GM12878 (cell line): Measurements from ENCODE around the gene GSAP. TPM values are rescaled to one million over a fixed set of nuclear protein-coding genes. Genes with fewer than 3 reads are reported as not detected.
A peak's percentile ranks its signal among the peaks of the same experiment; 100 is the strongest.

Experiments used
- ATAC-seq: fragments of 200-7000 bp; cut with Tn5 transposase; 3 replicates; pipeline ENCODE4 v1.9.1; 2020; ENCODE audit warnings: mild to moderate bottlenecking, moderate library complexity
- BruUV-seq: library from RNA; stranded (reverse); fragments of 400-500 nt; replicated peaks from 2 replicates; lab custom pipeline; 2021; lab: Mats Ljungman, UMichigan
- CTCF ChIA-PET: fragments of 300-600 bp; sonication (Branson Sonifier 250); formaldehyde crosslinking; extraction: SDS; loops from one replicate; lab custom pipeline; 2021; ENCODE audit warnings: inconsistent platforms; lab: Yijun Ruan, JAX
- POLR2A ChIA-PET: fragments of 350-600 bp; formaldehyde crosslinking; extraction: SDS; loops from one replicate; lab custom pipeline; 2021; ENCODE audit warnings: inconsistent platforms; lab: Charles Lee
- RAD21 ChIA-PET: fragments of 300-600 bp; sonication (Branson Sonifier 250); formaldehyde crosslinking; loops from one replicate; lab custom pipeline; 2023; ENCODE audit warnings: antibody characterized with exemption; ENCODE audit not compliant: unreplicated experiment; lab: Charles Lee
- SMC1A ChIA-PET: fragments of 300-600 bp; sonication (Branson Sonifier 250); formaldehyde crosslinking; loops from one replicate; lab custom pipeline; 2023; ENCODE audit not compliant: unreplicated experiment, uncharacterized antibody; lab: Charles Lee
- DNase-seq: peaks from one replicate; pipeline ENCODE4 v3.0.0-alpha.2; 2011; ENCODE audit warnings: low read depth, low spot score
- FAIRE-seq: peaks from 3 replicates; lab custom pipeline; 2011; peaks lifted over from hg19 to GRCh38; lab: Jason Lieb, UNC
- H2AFZ ChIP-seq: 2 replicates; pipeline ENCODE4 v1.6.0; 2011; ENCODE audit warnings: low read depth, low read length, control low read depth; ENCODE audit not compliant: control insufficient read depth
- H3K27ac ChIP-seq: 2 replicates; pipeline ENCODE4 v1.5.1; 2011; ENCODE audit warnings: control low read depth; ENCODE audit not compliant: control insufficient read depth, insufficient read depth
- H3K27me3 ChIP-seq, 2 experiments: replicated peaks in 1 of 2; 2 replicates each; pipeline versions ENCODE4 v1.6.0 to v1.6.1; 2011; ENCODE audit warnings: low read length in 1 of 2; ENCODE audit not compliant: control insufficient read depth in 2 of 2, insufficient read depth in 2 of 2
- H3K36me3 ChIP-seq, 2 experiments: 2 replicates each; pipeline ENCODE4 v1.5.1; 2011; ENCODE audit warnings: low read length in 1 of 2; ENCODE audit not compliant: control insufficient read depth in 2 of 2, insufficient read depth in 2 of 2
- H3K4me1 ChIP-seq: 2 replicates; pipeline ENCODE4 v1.6.1; 2011; ENCODE audit warnings: mild to moderate bottlenecking, low read length, moderate library complexity, mixed read lengths; ENCODE audit not compliant: control insufficient read depth, insufficient read depth
- H3K4me2 ChIP-seq: 2 replicates; pipeline ENCODE4 v1.6.0; 2011; ENCODE audit warnings: control low read depth; ENCODE audit not compliant: control insufficient read depth, insufficient read depth
- H3K4me3 ChIP-seq: fragments of 200-600 bp; sonication (generic); 2 replicates; pipeline ENCODE4 v1.5.1; 2016
- H3K79me2 ChIP-seq: 2 replicates; pipeline ENCODE4 v1.6.0; 2011; ENCODE audit warnings: low read length; ENCODE audit not compliant: control insufficient read depth, insufficient read depth
- H3K9ac ChIP-seq: 2 replicates; pipeline ENCODE4 v1.8.0; 2011; ENCODE audit warnings: low read length, control low read depth, mixed read lengths; ENCODE audit not compliant: control insufficient read depth, insufficient read depth
- H3K9me3 ChIP-seq: replicated peaks from 3 replicates; pipeline ENCODE4 v1.5.1; 2011; ENCODE audit warnings: mild to moderate bottlenecking, low read length; ENCODE audit not compliant: control insufficient read depth, insufficient read depth
- H4K20me1 ChIP-seq: 2 replicates; pipeline ENCODE4 v1.6.0; 2011; ENCODE audit not compliant: control insufficient read depth, insufficient read depth
- CUX1 ChIP-seq: IDR thresholded peaks from 2 replicates; pipeline ENCODE4 v1.6.1; 2012; ENCODE audit warnings: improper control_type of control experiment, low read depth, low read length; ENCODE audit not compliant: insufficient replicate concordance
- EP300 ChIP-seq, 2 experiments: fragments of 150-350 bp in 1 of 2; IDR thresholded peaks; 2 replicates each; pipeline ENCODE4 v1.6.1; 2011 to 2012; ENCODE audit warnings: low read depth in 2 of 2, low read length in 2 of 2, borderline replicate concordance in 1 of 2, improper control_type of control experiment in 1 of 2, inconsistent platforms in 1 of 2; ENCODE audit not compliant: control insufficient read depth in 1 of 2
- HCFC1 ChIP-seq: fragments of 150-350 bp; IDR thresholded peaks from 2 replicates; pipeline ENCODE4 v1.6.1; 2014; ENCODE audit warnings: low read length
- IKZF2 ChIP-seq, 2 experiments: fragments of 450-650 bp; IDR thresholded peaks; 2 replicates each; pipeline ENCODE4 v1.6.1; 2017; ENCODE audit warnings: mild to moderate bottlenecking in 2 of 2, moderate library complexity in 2 of 2
- IRF4 ChIP-seq: IDR thresholded peaks from 2 replicates; pipeline ENCODE4 v1.6.1; 2011; ENCODE audit warnings: low read depth, low read length
- JUNB ChIP-seq: IDR thresholded peaks from 2 replicates; pipeline ENCODE4 v1.6.1; 2016; ENCODE audit warnings: antibody characterized with exemption, mild to moderate bottlenecking
- RBBP5 ChIP-seq: fragments of 200-600 bp; sonication (generic); conservative IDR thresholded peaks from 2 replicates; pipeline ENCODE4 v1.6.1; 2016
- RELA ChIP-seq: fragments of 450-650 bp; IDR thresholded peaks from 2 replicates; pipeline ENCODE4 v1.8.0; 2014; ENCODE audit warnings: borderline replicate concordance; ENCODE audit not compliant: partially characterized antibody
- SIX5 ChIP-seq: IDR thresholded peaks from 2 replicates; pipeline ENCODE4 v1.6.1; 2011; ENCODE audit warnings: mild to moderate bottlenecking, low read depth, low read length, moderate library complexity; ENCODE audit not compliant: severe bottlenecking
- SREBF1 ChIP-seq: IDR thresholded peaks from 2 replicates; pipeline ENCODE4 v1.6.1; 2012; ENCODE audit warnings: mild to moderate bottlenecking, low read length
- TCF12 ChIP-seq: IDR thresholded peaks from 2 replicates; pipeline ENCODE4 v1.6.1; 2011; ENCODE audit warnings: low read depth, mild to moderate bottlenecking, low read length
- WGBS: methylation state at CpG from one replicate; pipeline ENCODE4 v1.1.6; 2016; ENCODE audit warnings: low lambda C conversion rate; ENCODE audit not compliant: insufficient replicate concordance, insufficient coverage; ENCODE audit errors: missing lambda C conversion rate; 5-methylcytosine and 5-hydroxymethylcytosine counted together
- in situ Hi-C: fragments of 300-500 bp; cut with MboI; formaldehyde crosslinking; loops from 9 replicates; pipeline ENCODE4 v1.14.3; 2018; ENCODE audit warnings: mixed read lengths
- intact Hi-C: fragments of 100-400 bp; cut with micrococcal nuclease; formaldehyde crosslinking; loops from one replicate; pipeline ENCODE4 v1.14.2; 2022; ENCODE audit not compliant: unreplicated experiment
- polyA plus RNA-seq, 11 experiments: library from polyadenylated mRNA; depleted of rRNA in 4 of 11; unstranded in 6 of 11; stranded (reverse) in 5 of 11; fragments of >200 nt; fragmentation: Nextera tagmentation in 4 of 11; fragmentation: Illumina TruSeq in 1 of 11; extraction: Ambion mirVana in 4 of 11; extraction: Trizol in 1 of 11; gene quantifications; 1 replicate in 1 of 11; 2 replicates in 10 of 11; pipeline versions ENCODE4 v1.2.1 to v1.2.3, GENCODE V29; 2011 to 2016; ENCODE audit warnings: inconsistent platforms in 2 of 11, missing spikeins in 2 of 11, low read depth in 1 of 11
- total RNA-seq, 4 experiments: library from RNA; depleted of rRNA in 3 of 4; stranded (reverse); fragments of >200 nt in 3 of 4; fragmentation: Illumina TruSeq in 1 of 4; extraction: Trizol in 1 of 4; gene quantifications; 2 replicates each; pipeline versions ENCODE4 v1.2.1 to v1.2.3, GENCODE V29; 2013 to 2021

The GSAP gene
- total and polyA plus RNA-seq, 10 of the 15 experiments (the other 5 are each of a cell fraction or from before 2014, with no cell fraction given) = 6.6 to 38.1 (median 21.8) TPM

- POLR2A ChIA-PET = no interaction called here
- intact Hi-C loops = no loop called here
- ATAC-seq (no peak), DNase-seq (no peak)
- Histone ChIP-seq H3K9ac (no peak overlapping the region), H3K4me2 (no peak overlapping the region), H3K9me3 (no peaks in the 10 kb centered on the region), H3K36me3 (peaks cover 0 to 5% of the 10 kb centered on the region in 2 experiments; a peak in 1 of 4 replicates), H3K27ac (no peak overlapping the region), H4K20me1 (no peaks in the 10 kb centered on the region)
- SMC1A ChIA-PET = interaction anchor here (1.8 kb wide), 1 partner anchor 50 kb away, joined by 4 read pairs; no protein-coding TSS in a partner anchor
- RAD21 ChIA-PET = no interaction called here
- in situ Hi-C loops = no loop called here
- CTCF ChIA-PET = no interaction called here
- no peak for TF ChIP-seq SIX5
- TF ChIP-seq RBBP5 = no peak
- TF ChIP-seq TCF12 = no peak
- TF ChIP-seq, all 136 proteins: peak for 0
- BruUV-seq = no TSS peak
- 89% methylated on average over 3 of the region's 3 CpGs for WGBS
- Histone ChIP-seq H3K4me1 (no peaks in the 10 kb centered on the region), H2AFZ (no peak overlapping the region), H3K4me3 (no peak overlapping the region), H3K27me3 (no peaks in the 10 kb centered on the region), H3K79me2 (no peaks in the 10 kb centered on the region)
- FAIRE-seq = no peak
Observed at GRCh38 chr7:77378584-77378983, 37.6 kb downstream of the GSAP start.

- FAIRE-seq (no peak), DNase-seq (no peak), ATAC-seq (peak; percentile 81)
- 74% methylated on average over 1 of the region's 1 CpG for WGBS
- no peaks in the 10 kb centered on the region for H3K79me2 ChIP-seq
- H3K4me3 ChIP-seq = no peak overlapping the region
- H4K20me1 ChIP-seq = no peaks in the 10 kb centered on the region
- H3K27me3 ChIP-seq = no peaks in the 10 kb centered on the region
- BruUV-seq = no TSS peak
- in situ Hi-C loops = no loop called here
- no peaks in the 10 kb centered on the region for H3K4me1 ChIP-seq
- POLR2A ChIA-PET = interaction anchor here (0.9 kb wide), 1 partner anchor 20 kb away, joined by 8 read pairs; no protein-coding TSS in a partner anchor
- SMC1A ChIA-PET = interaction anchor here (1.0 to 2.4 kb wide), 13 partner anchors 9 to 281 kb away, joined by 3 to 10 read pairs (median 4); no protein-coding TSS in a partner anchor
- no peaks in the 10 kb centered on the region for H3K9me3 ChIP-seq
- RAD21 ChIA-PET = interaction anchor here (1.2 kb wide), 1 partner anchor 10 kb away, joined by 3 read pairs; no protein-coding TSS in a partner anchor
- CTCF ChIA-PET = interaction anchor here (0.6 to 2.0 kb wide), 4 partner anchors 11 to 281 kb away, joined by 3 to 8 read pairs (median 4); no protein-coding TSS in a partner anchor
- H2AFZ ChIP-seq = no peak overlapping the region
- H3K9ac ChIP-seq = no peak overlapping the region
- H3K4me2 ChIP-seq = no peak overlapping the region
- H3K36me3 ChIP-seq = no peaks in the 10 kb centered on the region; a peak in 1 of 4 replicates
- H3K27ac ChIP-seq = no peak overlapping the region
- intact Hi-C loops = no loop called here
- TF ChIP-seq IRF4 (peak; percentile 43; the same call in 1 of the 2 replicates), EP300 (IDR thresholded peaks at IDR 0.05; ENCODE audit: borderline replicate concordance in 1 of 2, control insufficient read depth in 1 of 2, low read depth in 2 of 2, low read length in 2 of 2) (no peak), IKZF2 (IDR thresholded peaks at IDR 0.05) (peak; percentile 32 to 35; a peak in 3 of 4 replicates), CUX1 (no peak), HCFC1 (no peak), JUNB (peak; percentile 37; the same call in 1 of the 2 replicates), RELA (no peak), SREBF1 (no peak)
Observed at GRCh38 chr7:77370606-77371005, 45.5 kb downstream of the GSAP start.
